Vagina (tissue), 2 donors: ENCODE results near the gene TNIK.

Experiments
- CTCF ChIP-seq, 3 experiments: fragments of 450-650 bp in 2 of 3; fragments of 200-600 bp in 1 of 3; sonication (generic) in 1 of 3; IDR thresholded peaks; one replicate each; pipeline ENCODE4 v1.5.1; 2017 to 2019; ENCODE audit warnings: antibody characterized with exemption in 3 of 3, mild to moderate bottlenecking in 2 of 3, moderate library complexity in 2 of 3
- POLR2A ChIP-seq, 2 donors: fragments of 450-650 bp; IDR thresholded peaks; one replicate each; pipeline ENCODE4 v1.6.1; 2017; ENCODE audit warnings: antibody characterized with exemption in 2 of 2, mild to moderate bottlenecking in 2 of 2, moderate library complexity in 2 of 2
- POLR2AphosphoS5 ChIP-seq, 2 donors: sonication (generic); formaldehyde crosslinking; IDR thresholded peaks; one replicate each; pipeline ENCODE4 v1.9.0; 2017; ENCODE audit warnings: antibody characterized with exemption in 2 of 2, mild to moderate bottlenecking in 2 of 2, low read depth in 1 of 2; ENCODE audit not compliant: insufficient read depth in 1 of 2

DNA sequence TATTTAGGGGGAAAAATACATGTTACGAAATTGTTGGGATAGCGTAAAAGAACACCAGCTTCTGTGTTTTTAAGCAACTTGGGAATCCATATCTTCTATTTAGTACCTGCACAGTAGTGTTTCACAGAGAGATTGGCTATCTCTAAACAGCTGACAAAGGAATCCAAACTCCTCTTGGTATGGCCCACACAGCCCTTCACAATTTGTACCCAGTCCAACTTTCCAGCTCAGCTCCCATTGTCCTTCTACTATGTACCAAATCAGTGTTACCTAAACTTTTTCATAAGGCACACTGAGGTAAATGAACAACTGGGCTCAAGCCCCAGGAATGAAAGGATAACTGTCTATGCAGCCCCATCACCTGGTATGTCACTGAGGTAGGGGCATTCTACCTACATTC lies 61.9 kb downstream of the TNIK start:
- TF ChIP-seq POLR2AphosphoS5 (IDR thresholded peaks at IDR 0.05; ENCODE audit: insufficient read depth in 1 of 2, low read depth in 1 of 2): no peak
- no peak for TF ChIP-seq CTCF (IDR thresholded peaks at IDR 0.05)
- no peak for TF ChIP-seq POLR2A (IDR thresholded peaks at IDR 0.05)
